SK-N-SH (cell line): Measurements from ENCODE around the gene CENPU. TPM values are rescaled to one million over a fixed set of nuclear protein-coding genes. Genes with fewer than 3 reads are reported as not detected.
A peak's percentile ranks its signal among the peaks of the same experiment; 100 is the strongest.
"Not testable (repeated sequence)": the region's sequence is repeated elsewhere in the genome, so short reads cannot be mapped to it uniquely, and the experiment has no call there.

Source experiments
- CTCF ChIA-PET: fragments of 300-600, 350-600 bp; formaldehyde crosslinking; extraction: SDS; loops from one replicate; lab custom pipeline; 2021; lab: Yijun Ruan, JAX
- POLR2A ChIA-PET: fragments of 350-600 bp; sonication (Branson Sonifier 250); formaldehyde crosslinking; extraction: SDS; loops from one replicate; lab custom pipeline; 2020; ENCODE audit warnings: antibody characterized with exemption, inconsistent platforms; lab: Yijun Ruan, JAX
- DNase-seq: peaks from one replicate; pipeline ENCODE4 v3.0.0; 2012
- H2AFZ ChIP-seq: fragments of 200-600 bp; sonication (generic); 2 replicates; pipeline ENCODE4 v1.8.1; 2016; ENCODE audit warnings: antibody characterized with exemption, mild to moderate bottlenecking, low read depth
- H3F3A ChIP-seq: fragments of 200-600 bp; sonication (generic); replicated peaks from 2 replicates; pipeline ENCODE3; 2016; ENCODE audit warnings: antibody characterized with exemption, mild to moderate bottlenecking; ENCODE audit not compliant: insufficient read depth
- H3K27ac ChIP-seq, 2 experiments: fragments of 200-500 bp in 1 of 2; fragments of 200-600 bp in 1 of 2; sonication (Bioruptor generic) in 1 of 2; sonication (generic), shearing (Covaris generic) in 1 of 2; 2 replicates each; pipeline versions ENCODE4 v1.5.1 to v1.6.1; 2014 to 2016; ENCODE audit warnings: low read depth in 2 of 2, inconsistent platforms in 1 of 2, low read length in 1 of 2, mild to moderate bottlenecking in 1 of 2, mixed read lengths in 1 of 2
- H3K27me3 ChIP-seq: fragments of 200-600 bp; sonication (generic), shearing (Covaris generic); 2 replicates; pipeline ENCODE4 v1.6.1; 2016; ENCODE audit warnings: mixed run types; ENCODE audit not compliant: insufficient read depth
- H3K36me3 ChIP-seq, 2 experiments: fragments of 200-500 bp in 1 of 2; fragments of 200-600 bp in 1 of 2; sonication (Bioruptor generic) in 1 of 2; sonication (generic) in 1 of 2; replicated peaks in 1 of 2; 2 replicates each; pipeline versions ENCODE3 to v1.5.1; 2014 to 2016; ENCODE audit warnings: low read length in 1 of 2, mild to moderate bottlenecking in 1 of 2; ENCODE audit not compliant: insufficient read depth in 2 of 2, control insufficient read depth in 1 of 2
- H3K4me1 ChIP-seq, 2 experiments: fragments of 200-500 bp in 1 of 2; fragments of 200-600 bp in 1 of 2; sonication (Bioruptor generic) in 1 of 2; sonication (generic), shearing (Covaris generic) in 1 of 2; 2 replicates each; pipeline versions ENCODE4 v1.5.1 to v1.6.1; 2014 to 2016; ENCODE audit warnings: low read depth in 1 of 2, low read length in 1 of 2, mixed run types in 1 of 2; ENCODE audit not compliant: insufficient read depth in 2 of 2, control insufficient read depth in 1 of 2
- H3K4me2 ChIP-seq: fragments of 200-600 bp; sonication (generic), shearing (Covaris generic); 2 replicates; pipeline ENCODE4 v1.6.1; 2017; ENCODE audit warnings: mixed run types
- H3K4me3 ChIP-seq, 2 experiments: fragments of 200-500 bp in 1 of 2; fragments of 200-600 bp in 1 of 2; sonication (Bioruptor generic) in 1 of 2; sonication (generic), shearing (Covaris generic) in 1 of 2; 2 replicates each; pipeline versions ENCODE4 v1.5.1 to v1.8.1; 2014 to 2016; ENCODE audit warnings: low read depth in 2 of 2, inconsistent platforms in 1 of 2, low read length in 1 of 2, mild to moderate bottlenecking in 1 of 2, mixed read lengths in 1 of 2, moderate library complexity in 1 of 2
- H3K79me2 ChIP-seq: fragments of 200-600 bp; sonication (generic); 2 replicates; pipeline ENCODE4 v1.8.1; 2017; ENCODE audit warnings: mild to moderate bottlenecking; ENCODE audit not compliant: insufficient read depth
- H3K9ac ChIP-seq: fragments of 200-600 bp; sonication (generic); 2 replicates; pipeline ENCODE4 v1.6.1; 2017; ENCODE audit warnings: mixed run types
- H3K9me2 ChIP-seq: fragments of 200-600 bp; sonication (generic); 2 replicates; pipeline ENCODE4 v1.6.1; 2017; ENCODE audit warnings: mixed run types
- H3K9me3 ChIP-seq: fragments of 200-600 bp; sonication (generic); 2 replicates; pipeline ENCODE4 v1.6.1; 2017; ENCODE audit warnings: mixed run types, mild to moderate bottlenecking, moderate library complexity
- H4K20me1 ChIP-seq: fragments of 200-600 bp; sonication (generic); 2 replicates; pipeline ENCODE4 v1.6.1; 2017; ENCODE audit warnings: mild to moderate bottlenecking, mixed run types; ENCODE audit not compliant: insufficient read depth
- EP300 ChIP-seq, 2 experiments: IDR thresholded peaks; 2 replicates each; pipeline versions ENCODE4 v1.4.0 to v1.6.1; 2012; ENCODE audit warnings: borderline replicate concordance in 1 of 2, low read depth in 1 of 2, low read length in 1 of 2
- FOXM1 ChIP-seq: IDR thresholded peaks from 2 replicates; pipeline ENCODE4 v1.4.0; 2012; ENCODE audit warnings: low read depth, mild to moderate bottlenecking
- GABPA ChIP-seq: IDR thresholded peaks from 2 replicates; pipeline ENCODE4 v1.4.0; 2012; ENCODE audit warnings: low read depth, mild to moderate bottlenecking
- GATA2 ChIP-seq: sonication (generic); formaldehyde crosslinking; IDR thresholded peaks from 2 replicates; pipeline ENCODE4 v1.5.0; 2020; ENCODE audit warnings: mild to moderate bottlenecking, missing genetic modification reagents
- IRF3 ChIP-seq: fragments of 150-350 bp; IDR thresholded peaks from 2 replicates; pipeline ENCODE4 v1.6.1; 2016; ENCODE audit warnings: mild to moderate bottlenecking, low read depth, low read length
- MEF2A ChIP-seq: IDR thresholded peaks from 2 replicates; pipeline ENCODE4 v1.4.0; 2012; ENCODE audit warnings: low read depth, borderline replicate concordance
- NFIC ChIP-seq: IDR thresholded peaks from 2 replicates; pipeline ENCODE4 v1.4.0; 2012; ENCODE audit warnings: borderline replicate concordance
- NRF1 ChIP-seq: IDR thresholded peaks from 2 replicates; pipeline ENCODE4 v1.6.1; 2012; ENCODE audit warnings: low read depth, mild to moderate bottlenecking, low read length
- PBX3 ChIP-seq: IDR thresholded peaks from 2 replicates; pipeline ENCODE4; 2012
- RAD21 ChIP-seq: IDR thresholded peaks from 2 replicates; pipeline ENCODE4 v1.6.1; 2012; ENCODE audit warnings: mild to moderate bottlenecking, low read length
- RCOR1 ChIP-seq: fragments of 150-350 bp; IDR thresholded peaks from 2 replicates; pipeline ENCODE4 v1.6.1; 2017; ENCODE audit warnings: antibody characterized with exemption, low read length
- SIN3A ChIP-seq: IDR thresholded peaks from 2 replicates; pipeline ENCODE4 v1.6.1; 2012; ENCODE audit warnings: low read depth, mild to moderate bottlenecking, low read length, moderate library complexity, borderline replicate concordance
- SMC3 ChIP-seq: IDR thresholded peaks from 2 replicates; pipeline ENCODE4 v1.6.1; 2012; ENCODE audit warnings: low read depth, low read length, improper control_type of control experiment
- TCF12 ChIP-seq: IDR thresholded peaks from 2 replicates; pipeline ENCODE4 v1.4.0; 2012
- WGBS: methylation state at CpG from one replicate; pipeline ENCODE4 v1.1.6; 2017; ENCODE audit warnings: low lambda C conversion rate; 5-methylcytosine and 5-hydroxymethylcytosine counted together
- polyA plus RNA-seq, 3 experiments: library from polyadenylated mRNA; depleted of rRNA; stranded (reverse); fragments of >200 nt; gene quantifications; 2 replicates each; pipeline ENCODE4 v1.2.3, GENCODE V29; 2012

Gene CENPU
- polyA plus RNA-seq, 1 of the 3 experiments (the other 2 are of a cell fraction) = 8.7 TPM

DNA sequence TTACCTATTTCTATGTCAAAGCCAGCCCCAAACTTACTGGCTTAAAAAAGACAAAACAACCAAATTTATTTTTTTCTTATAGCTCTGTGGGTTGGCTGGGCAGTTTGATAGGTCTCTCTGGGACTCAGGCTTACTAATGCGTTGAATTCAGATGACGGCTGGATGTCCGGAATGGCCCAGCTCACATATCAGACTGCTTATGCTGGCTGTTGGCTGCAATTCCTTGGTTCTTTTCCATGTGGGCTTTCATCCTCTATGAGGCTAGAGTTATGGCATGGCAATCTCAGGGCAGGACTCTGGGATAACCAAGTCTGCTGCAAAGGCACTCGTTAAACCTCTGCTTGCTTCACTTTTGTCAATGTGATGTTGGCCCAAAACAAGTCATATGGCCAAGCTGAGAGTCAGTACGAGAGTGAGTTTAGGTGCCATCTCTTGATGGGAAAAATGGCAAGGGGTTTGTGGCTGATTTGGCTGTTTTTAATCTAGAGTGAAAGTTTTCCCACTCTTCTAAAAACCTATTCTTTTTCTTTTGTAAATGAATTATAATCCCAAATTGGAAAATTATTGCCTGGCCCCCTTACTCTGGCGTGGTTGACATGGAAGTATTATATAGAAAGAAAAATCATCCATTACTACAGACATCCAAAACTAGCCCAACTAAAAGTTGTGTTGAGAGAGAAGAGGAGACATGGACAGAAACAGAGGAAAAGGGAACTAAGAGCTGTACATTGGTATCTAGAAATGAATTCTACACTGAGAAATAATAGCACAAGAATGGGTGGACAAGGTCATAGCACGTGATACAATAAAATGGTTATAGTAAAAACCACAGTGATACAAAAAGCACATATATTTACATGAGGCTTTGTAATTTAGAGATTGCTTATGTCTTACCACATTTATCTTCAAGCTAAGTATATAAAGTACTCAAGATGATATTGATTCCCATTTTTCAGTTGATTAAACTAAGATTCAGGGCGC lies 77.7 kb downstream of the CENPU start:
- Histone ChIP-seq H3K9me3 (no peaks in the 10 kb centered on the region), H3F3A (no peaks in the 10 kb centered on the region), H3K4me1 (no peaks in the 10 kb centered on the region), H3K9ac (no peak overlapping the region), H2AFZ (no peak overlapping the region), H3K79me2 (no peaks in the 10 kb centered on the region), H3K4me2 (no peak overlapping the region), H3K27me3 (no peaks in the 10 kb centered on the region), H4K20me1 (no peaks in the 10 kb centered on the region)
- CTCF ChIA-PET = no interaction called here
- WGBS = 97% methylated on average over 8 of the region's 8 CpGs
- POLR2A ChIA-PET = no interaction called here
- DNase-seq = no peak
- TF ChIP-seq NRF1 = no peak
- TF ChIP-seq, all 33 proteins: peak for 0
- Histone ChIP-seq H3K36me3 (peaks cover 9 to 12% of the 10 kb centered on the region in 2 experiments), H3K9me2 (no peaks in the 10 kb centered on the region), H3K4me3 (no peak overlapping the region), H3K27ac (no peak overlapping the region)

DNA sequence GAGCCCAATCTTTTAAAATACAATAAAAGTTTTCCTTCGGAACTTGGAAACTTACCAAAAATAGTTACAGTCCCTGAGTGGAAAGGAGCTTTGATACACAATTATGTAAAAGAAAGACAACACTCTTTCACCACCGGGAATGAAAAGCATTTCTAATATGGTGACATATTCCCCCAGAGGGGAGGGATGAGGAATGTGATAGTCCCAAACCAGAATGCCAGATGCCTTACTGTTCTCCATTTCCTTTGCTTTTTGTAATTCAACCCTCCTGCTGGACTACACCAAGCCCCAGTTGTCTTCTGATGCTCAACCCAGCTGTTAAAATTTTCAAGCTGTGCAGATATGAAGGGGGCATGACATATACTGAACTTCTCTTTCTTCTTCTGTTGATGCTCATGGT lies 80.2 kb downstream of the CENPU start:
- no peak overlapping the region for H3K9ac ChIP-seq
- no peak overlapping the region for H3K27ac ChIP-seq
- no peak for DNase-seq
- no peak for TF ChIP-seq NFIC
- peak; percentile 44 for TF ChIP-seq TCF12
- no peaks in the 10 kb centered on the region for H3K9me2 ChIP-seq
- no peak overlapping the region for H2AFZ ChIP-seq
- ChIA-PET POLR2A (no interaction called here), CTCF (no interaction called here)
- 48% methylated on average over 2 of the region's 2 CpGs for WGBS
- peaks cover 14% of the 10 kb centered on the region for H3K79me2 ChIP-seq
- no peaks in the 10 kb centered on the region for H3K27me3 ChIP-seq
- H3K4me2 ChIP-seq = no peak overlapping the region
- H3K4me1 ChIP-seq = peaks cover 4 to 5% of the 10 kb centered on the region in 2 experiments; a peak in 2 of 4 replicates
- H3K36me3 ChIP-seq = peaks cover 0 to 4% of the 10 kb centered on the region in 2 experiments
- no peak overlapping the region for H3K4me3 ChIP-seq
- no peaks in the 10 kb centered on the region for H3K9me3 ChIP-seq
- H4K20me1 ChIP-seq = no peaks in the 10 kb centered on the region
- H3F3A ChIP-seq = no peaks in the 10 kb centered on the region

DNA sequence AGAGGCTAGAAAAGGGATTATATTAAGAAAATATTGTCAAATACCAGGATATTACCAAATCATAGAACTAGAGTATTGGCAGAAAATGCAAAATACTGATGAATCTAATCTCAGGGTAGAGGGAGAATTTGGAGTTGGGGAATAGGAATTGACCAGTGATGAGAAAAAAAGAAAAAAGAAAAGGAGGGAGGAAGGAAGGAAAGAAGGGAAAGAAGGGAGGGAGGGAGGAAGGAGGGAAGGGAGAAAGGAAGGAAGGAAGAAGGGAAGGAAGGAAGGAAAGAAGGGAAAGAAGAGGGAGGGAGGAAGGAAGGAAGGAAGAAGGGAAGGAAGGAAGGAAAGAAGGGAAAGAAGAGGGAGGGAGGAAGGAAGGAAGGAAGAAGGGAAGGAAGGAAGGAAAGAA lies 81.2 kb downstream of the CENPU start:
- H3K4me3 ChIP-seq, H3K27me3 ChIP-seq, DNase-seq, H3K27ac ChIP-seq, H3K9ac ChIP-seq, CTCF ChIA-PET, H3K4me2 ChIP-seq, H3F3A ChIP-seq, H3K9me2 ChIP-seq, H3K4me1 ChIP-seq, H2AFZ ChIP-seq, POLR2A ChIA-PET, H3K9me3 ChIP-seq, H3K36me3 ChIP-seq, H4K20me1 ChIP-seq: not testable (repeated sequence)
- peaks cover 23% of the 10 kb centered on the region for H3K79me2 ChIP-seq

DNA sequence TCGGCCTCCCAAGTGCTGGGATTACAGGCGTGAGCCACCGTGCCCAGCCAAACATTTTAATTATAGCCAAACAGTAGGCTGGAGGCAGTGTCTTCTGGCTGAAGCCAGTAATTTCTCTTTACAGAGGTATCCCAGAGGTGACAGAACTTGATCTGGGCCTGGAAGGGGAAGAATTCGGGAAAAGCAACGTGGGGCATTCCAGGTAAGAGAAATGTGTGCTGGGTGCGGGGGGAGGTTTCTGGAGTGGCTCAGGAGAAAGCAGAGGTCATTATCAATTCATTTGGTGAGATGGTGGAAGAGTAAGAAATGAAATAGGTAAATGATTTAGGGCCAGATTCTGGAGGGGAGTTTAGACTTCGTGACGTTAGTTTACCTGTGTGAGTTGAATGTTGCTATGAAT lies 82.0 kb downstream of the CENPU start:
- Histone ChIP-seq H3K4me1 (peaks cover 4 to 17% of the 10 kb centered on the region in 2 experiments; a peak in 3 of 4 replicates), H3F3A (no peaks in the 10 kb centered on the region), H3K9ac (no peak overlapping the region), H4K20me1 (peaks cover 14% of the 10 kb centered on the region; the same call in 1 of the 2 replicates), H3K27me3 (no peaks in the 10 kb centered on the region), H3K9me3 (no peaks in the 10 kb centered on the region), H3K4me3 (no peak overlapping the region), H3K27ac (no peak overlapping the region), H3K36me3 (no peaks in the 10 kb centered on the region), H2AFZ (no peak overlapping the region), H3K9me2 (no peaks in the 10 kb centered on the region), H3K4me2 (no peak overlapping the region), H3K79me2 (peaks cover 31% of the 10 kb centered on the region)
- CTCF ChIA-PET = no interaction called here
- DNase-seq = no peak
- 94% methylated on average over 7 of the region's 8 CpGs for WGBS
- POLR2A ChIA-PET = no interaction called here
- TF ChIP-seq RCOR1 (no peak), GATA2 (CRISPR knock-in tag) (no peak), MEF2A (no peak), FOXM1 (no peak), NFIC (no peak), IRF3 (no peak), RAD21 (no peak), SMC3 (no peak), TCF12 (no peak), GABPA (no peak), SIN3A (no peak), EP300 (IDR thresholded peaks at IDR 0.05; ENCODE audit: borderline replicate concordance in 1 of 2, low read depth in 1 of 2, low read length in 1 of 2) (no peak), PBX3 (no peak)
